ENCODE measurements around the gene GPR132.

The GPR132 gene

DNA sequence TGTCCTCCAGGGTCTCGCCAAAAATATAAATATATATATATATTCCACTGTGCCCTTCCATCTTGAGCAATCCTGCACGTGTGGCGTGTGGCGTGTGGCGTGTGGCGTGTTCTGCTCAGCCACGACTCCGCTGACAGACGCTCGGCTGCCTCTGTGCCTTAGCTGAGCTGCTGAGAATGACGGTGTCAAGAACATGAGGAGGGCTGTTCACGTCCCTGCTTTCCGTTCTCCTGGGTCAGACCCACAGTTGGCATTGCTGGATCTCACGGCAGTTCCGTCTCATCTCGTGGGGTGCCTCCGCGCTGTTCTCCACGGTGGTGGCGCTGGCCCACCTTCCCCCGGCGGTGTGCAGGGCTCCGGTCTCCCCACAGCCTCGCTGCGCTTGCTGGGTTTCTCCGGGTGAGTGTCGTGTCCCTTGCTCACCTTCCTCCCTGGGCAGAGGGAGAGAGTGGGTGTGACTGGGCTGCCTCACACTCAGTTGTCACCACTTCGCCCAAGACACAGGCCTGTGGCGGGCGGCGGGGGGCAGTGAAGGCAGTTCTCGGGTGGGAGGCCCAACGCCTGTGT, 9.4 kb downstream of the GPR132 start:
- no peak overlapping the region for H2AFZ ChIP-seq
- TF ChIP-seq CTCF (IDR thresholded peaks at IDR 0.05) = no peak
- H3K4me2 ChIP-seq (ENCODE audit: low read length) = no peak overlapping the region
- H3K79me2 ChIP-seq = no peaks in the 10 kb centered on the region
- H3K36me3 ChIP-seq (ENCODE audit: control insufficient read depth, insufficient read depth, low read length) = no peaks in the 10 kb centered on the region
- H3K9ac ChIP-seq = no peak overlapping the region
- no peak overlapping the region for H3K4me3 ChIP-seq (ENCODE audit: low read depth, low read length)
- no peaks in the 10 kb centered on the region for H3K4me1 ChIP-seq
- no peak overlapping the region for H3K27ac ChIP-seq
- H3K9me3 ChIP-seq (ENCODE audit: control insufficient read depth, low read length) = no peaks in the 10 kb centered on the region
- no peaks in the 10 kb centered on the region for H3K27me3 ChIP-seq (ENCODE audit: control insufficient read depth, insufficient read depth, low read length)

DNA sequence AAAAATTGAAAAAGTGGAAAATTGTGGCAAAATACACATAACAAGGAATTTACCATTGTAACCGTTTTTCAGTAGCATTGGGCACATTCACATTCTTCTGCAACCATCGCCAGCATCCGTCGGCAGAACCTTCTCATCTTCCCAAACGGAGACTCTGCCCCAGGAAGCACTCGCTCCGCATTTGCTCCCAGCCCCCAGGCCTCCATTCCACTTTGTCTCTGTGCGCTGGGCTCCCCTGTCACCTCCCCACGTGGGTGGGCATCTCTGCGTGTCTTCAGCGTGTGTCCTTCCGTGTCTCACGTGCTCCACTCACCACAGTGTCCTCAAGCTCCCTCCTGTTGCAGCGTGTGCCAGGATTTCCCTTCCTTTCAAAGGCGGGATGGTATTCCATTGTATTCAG, 9.9 kb downstream of the GPR132 start:
- Histone ChIP-seq H3K4me3 (ENCODE audit: low read depth, low read length) (no peak overlapping the region), H3K79me2 (no peaks in the 10 kb centered on the region), H3K27ac (no peak overlapping the region), H3K27me3 (ENCODE audit: control insufficient read depth, insufficient read depth, low read length) (no peaks in the 10 kb centered on the region), H3K4me2 (ENCODE audit: low read length) (no peak overlapping the region), H3K9me3 (ENCODE audit: control insufficient read depth, low read length) (no peaks in the 10 kb centered on the region), H3K36me3 (ENCODE audit: control insufficient read depth, insufficient read depth, low read length) (no peaks in the 10 kb centered on the region), H3K4me1 (no peaks in the 10 kb centered on the region), H2AFZ (no peak overlapping the region), H3K9ac (no peak overlapping the region)
- no peak for TF ChIP-seq CTCF (IDR thresholded peaks at IDR 0.05)

DNA sequence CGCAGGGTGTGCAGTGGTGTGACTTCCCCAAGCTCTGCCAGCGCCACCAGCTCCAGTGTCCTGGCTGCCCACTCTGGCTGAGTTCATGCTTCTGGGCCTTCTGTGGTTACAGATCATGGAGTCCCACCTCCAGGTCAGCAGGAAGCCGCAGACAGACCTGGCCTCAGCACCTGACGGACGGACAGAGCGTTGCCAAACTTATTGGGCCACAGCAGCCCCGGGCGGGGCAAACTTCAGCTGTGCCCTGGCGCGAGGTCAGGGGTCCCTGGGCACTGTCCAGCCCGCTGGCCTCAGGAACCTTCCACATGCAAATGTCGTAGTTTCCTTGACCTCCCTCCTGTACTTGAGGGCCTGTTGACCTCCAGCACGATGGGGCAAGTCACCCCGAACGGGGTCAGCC, 11.2 kb downstream of the GPR132 start:
- H3K79me2 ChIP-seq = no peaks in the 10 kb centered on the region
- H3K27ac ChIP-seq = no peak overlapping the region
- no peak overlapping the region for H2AFZ ChIP-seq
- H3K9ac ChIP-seq = no peak overlapping the region
- no peaks in the 10 kb centered on the region for H3K9me3 ChIP-seq (ENCODE audit: control insufficient read depth, low read length)
- no peaks in the 10 kb centered on the region for H3K4me1 ChIP-seq
- no peak overlapping the region for H3K4me2 ChIP-seq (ENCODE audit: low read length)
- no peaks in the 10 kb centered on the region for H3K27me3 ChIP-seq (ENCODE audit: control insufficient read depth, insufficient read depth, low read length)
- TF ChIP-seq CTCF (IDR thresholded peaks at IDR 0.05) = no peak
- H3K36me3 ChIP-seq (ENCODE audit: control insufficient read depth, insufficient read depth, low read length) = no peaks in the 10 kb centered on the region
- H3K4me3 ChIP-seq (ENCODE audit: low read depth, low read length) = no peak overlapping the region

GRCh38 chr14:105053421-105053820, 11.8 kb downstream of the GPR132 start:
- Histone ChIP-seq H3K27me3 (ENCODE audit: control insufficient read depth, insufficient read depth, low read length) (no peaks in the 10 kb centered on the region), H3K4me1 (no peaks in the 10 kb centered on the region), H3K36me3 (ENCODE audit: control insufficient read depth, insufficient read depth, low read length) (no peaks in the 10 kb centered on the region), H3K27ac (no peak overlapping the region), H3K9ac (no peak overlapping the region), H3K9me3 (ENCODE audit: control insufficient read depth, low read length) (no peaks in the 10 kb centered on the region), H2AFZ (no peak overlapping the region), H3K79me2 (no peaks in the 10 kb centered on the region), H3K4me3 (ENCODE audit: low read depth, low read length) (no peak overlapping the region), H3K4me2 (ENCODE audit: low read length) (no peak overlapping the region)
- TF ChIP-seq CTCF (IDR thresholded peaks at IDR 0.05) = no peak

DNA sequence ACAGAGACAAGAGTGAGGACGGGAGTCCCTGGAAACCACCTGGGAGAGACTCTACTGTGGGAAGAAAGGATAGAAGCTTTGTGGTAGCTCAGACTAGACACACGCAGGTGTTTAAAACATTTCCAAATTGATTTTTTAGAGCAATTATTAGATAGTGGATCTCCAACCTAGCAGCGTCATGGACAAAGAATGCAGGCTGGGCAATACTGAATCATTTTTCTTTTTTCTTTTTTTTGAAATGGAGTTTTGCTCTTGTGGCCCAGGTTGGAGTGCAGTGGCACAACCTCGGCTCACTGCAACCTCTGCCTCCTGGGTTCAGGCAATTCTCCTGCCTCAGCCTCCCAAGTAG, 13.1 kb downstream of the GPR132 start:
- Histone ChIP-seq H3K79me2 (no peaks in the 10 kb centered on the region), H3K27ac (no peak overlapping the region), H3K9ac (no peak overlapping the region), H3K4me3 (ENCODE audit: low read depth, low read length) (no peak overlapping the region), H3K36me3 (ENCODE audit: control insufficient read depth, insufficient read depth, low read length) (no peaks in the 10 kb centered on the region), H3K27me3 (ENCODE audit: control insufficient read depth, insufficient read depth, low read length) (no peaks in the 10 kb centered on the region), H2AFZ (no peak overlapping the region), H3K9me3 (ENCODE audit: control insufficient read depth, low read length) (no peaks in the 10 kb centered on the region), H3K4me1 (no peaks in the 10 kb centered on the region), H3K4me2 (ENCODE audit: low read length) (no peak overlapping the region)
- TF ChIP-seq CTCF (IDR thresholded peaks at IDR 0.05) = no peak
